GM18505 (cell line): Measurements from ENCODE around the gene FAAP100.

Source experiments
- ATAC-seq: cut with Tn5 transposase; IDR thresholded peaks from one replicate; pipeline ENCODE4 v1.9.1; 2021; ENCODE audit not compliant: unreplicated experiment
- POLR2A ChIP-seq: IDR thresholded peaks from 4 replicates; pipeline ENCODE4 v1.6.1; 2011; ENCODE audit warnings: borderline replicate concordance; ENCODE audit not compliant: insufficient read depth, insufficient read length; ENCODE audit errors: extremely low read depth

FAAP100 gene

DNA sequence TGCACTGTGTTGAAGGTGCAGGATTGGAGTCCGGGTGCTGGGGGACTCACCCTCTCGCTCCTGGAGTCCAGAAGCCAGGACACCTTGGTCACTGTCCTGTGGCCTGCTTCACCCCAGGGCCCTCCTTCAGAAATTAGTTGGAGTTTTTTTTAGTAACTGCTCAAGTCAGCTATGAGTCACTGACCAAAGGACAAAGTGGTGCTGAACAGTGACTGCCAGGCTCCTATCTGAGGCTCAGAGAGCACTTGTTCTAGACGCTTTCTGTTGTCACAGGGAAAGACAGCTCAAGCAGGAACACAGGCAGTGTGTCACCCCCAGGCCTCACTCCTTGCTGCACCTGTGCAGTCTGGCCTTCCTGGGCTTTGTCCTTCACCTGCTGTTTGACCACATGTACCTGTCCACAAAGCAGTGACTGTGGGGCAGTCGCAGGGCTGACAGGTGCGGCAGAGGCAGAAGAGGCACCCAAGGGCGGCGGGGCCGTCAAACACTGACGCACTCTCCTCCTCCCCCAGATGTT lies 4.1 kb upstream of the FAAP100 start:
- ATAC-seq = no peak
- peak; percentile 12 for TF ChIP-seq POLR2A

- TF ChIP-seq POLR2A = no peak
- no peak for ATAC-seq
These were observed 1.5 kb upstream of the FAAP100 start for GRCh38 chr17:81553616-81554181.

DNA sequence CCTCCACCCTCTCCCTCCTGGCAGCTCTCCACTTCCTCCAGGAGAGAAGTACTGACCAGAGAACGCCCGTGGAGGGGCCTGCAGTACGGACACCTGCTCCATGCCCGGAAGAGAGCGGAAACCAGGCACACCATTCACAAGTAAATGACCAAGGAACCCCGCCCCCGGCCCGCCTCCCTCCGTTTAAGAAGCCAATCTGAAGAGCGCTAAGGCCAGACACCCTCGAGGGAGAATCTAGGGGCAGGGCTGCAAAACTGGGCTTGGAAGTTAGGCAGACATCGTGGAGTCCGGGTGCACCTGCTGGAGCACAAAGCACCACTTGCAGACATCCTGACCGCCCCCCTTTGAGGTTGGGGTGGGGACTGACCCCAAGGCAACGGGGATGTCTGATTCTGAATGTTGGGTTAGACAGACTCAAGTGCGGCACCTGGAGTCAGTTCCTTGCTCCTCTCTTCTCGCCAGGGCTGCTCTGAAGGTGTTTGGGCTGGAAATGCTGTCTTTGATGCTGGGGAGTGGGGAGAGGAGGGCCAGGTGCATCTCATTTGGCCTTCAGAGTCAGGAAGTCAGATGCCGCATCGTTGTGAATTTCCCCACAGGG lies 964 bp upstream of the FAAP100 start:
- peak; percentile 38 for ATAC-seq
- peak; percentile 44 for TF ChIP-seq POLR2A

- ATAC-seq = peak; percentile 23
- TF ChIP-seq POLR2A = no peak
These were observed 502 bp downstream of the FAAP100 start for GRCh38 chr17:81551458-81552243.

DNA sequence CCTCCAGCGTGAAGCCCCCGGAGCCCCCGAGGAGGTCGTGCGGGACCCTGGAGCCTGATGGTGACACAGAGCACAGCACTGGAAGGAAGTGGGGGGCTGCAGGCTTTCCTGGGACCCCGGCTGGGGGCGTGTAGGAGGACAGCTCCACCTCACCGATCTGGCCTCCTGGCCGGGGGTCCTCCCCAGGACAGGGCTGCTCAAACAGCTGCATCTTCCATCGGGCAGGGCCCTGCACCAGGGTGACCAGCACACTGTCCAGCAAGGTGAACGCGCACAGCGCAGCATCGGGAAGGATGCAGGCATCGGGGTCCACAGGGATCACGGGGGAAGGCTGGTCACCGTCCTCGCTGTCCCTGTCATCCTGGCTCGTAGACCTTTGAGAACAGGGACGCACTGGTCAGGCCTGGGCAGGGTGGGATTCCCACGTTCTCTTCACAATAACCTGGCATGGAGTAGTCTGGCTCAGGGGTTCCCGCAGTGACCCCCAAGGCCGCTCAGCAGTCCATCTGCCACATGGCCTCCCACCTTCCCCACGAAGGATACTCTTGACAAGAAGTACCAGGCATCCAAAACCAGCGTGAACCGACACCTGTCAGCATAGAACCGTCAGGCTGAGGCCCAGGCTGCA lies 1.2 kb downstream of the FAAP100 start:
- no peak for ATAC-seq
- no peak for TF ChIP-seq POLR2A

DNA sequence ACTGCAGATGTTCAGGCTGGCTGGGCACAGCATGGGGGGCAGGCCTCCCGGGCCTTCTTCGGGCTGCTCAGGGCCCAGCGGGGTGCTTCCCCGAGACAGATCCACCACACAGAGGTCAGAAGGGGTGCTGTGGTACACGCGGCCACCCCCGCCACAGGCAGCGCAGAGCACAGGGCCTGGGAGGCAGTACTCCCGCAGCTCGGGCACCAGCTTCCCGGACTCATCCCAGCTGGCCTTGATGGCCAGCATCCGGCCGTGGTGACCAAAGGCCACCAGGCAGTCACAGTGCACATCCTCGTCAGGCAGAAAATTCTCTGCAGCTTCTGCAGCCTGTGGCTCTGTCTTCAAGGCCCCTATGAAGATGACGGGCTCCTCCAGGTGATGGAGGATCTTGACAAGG lies 1.9 kb downstream of the FAAP100 start:
- ATAC-seq = no peak
- TF ChIP-seq POLR2A = no peak

DNA sequence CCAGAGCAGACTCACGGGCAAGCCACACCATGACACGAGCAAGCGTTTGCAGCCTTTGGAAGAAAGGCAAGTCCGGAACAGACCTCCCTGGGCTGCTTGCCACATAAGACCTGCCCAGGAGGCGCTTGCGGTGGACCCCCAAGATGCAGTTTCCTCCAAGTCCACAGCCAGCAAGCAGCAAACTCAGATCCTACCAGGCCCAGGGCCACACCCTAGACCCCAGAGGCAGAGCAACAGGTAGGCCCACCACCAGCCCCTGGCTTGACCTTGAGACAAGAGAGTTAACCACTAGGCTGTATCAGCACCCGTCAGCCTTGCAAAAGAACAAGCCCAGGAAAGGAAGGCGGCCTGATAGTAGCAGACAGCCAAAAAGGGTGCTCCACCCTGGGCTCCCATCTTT lies 2.3 kb downstream of the FAAP100 start:
- ATAC-seq = no peak
- no peak for TF ChIP-seq POLR2A

DNA sequence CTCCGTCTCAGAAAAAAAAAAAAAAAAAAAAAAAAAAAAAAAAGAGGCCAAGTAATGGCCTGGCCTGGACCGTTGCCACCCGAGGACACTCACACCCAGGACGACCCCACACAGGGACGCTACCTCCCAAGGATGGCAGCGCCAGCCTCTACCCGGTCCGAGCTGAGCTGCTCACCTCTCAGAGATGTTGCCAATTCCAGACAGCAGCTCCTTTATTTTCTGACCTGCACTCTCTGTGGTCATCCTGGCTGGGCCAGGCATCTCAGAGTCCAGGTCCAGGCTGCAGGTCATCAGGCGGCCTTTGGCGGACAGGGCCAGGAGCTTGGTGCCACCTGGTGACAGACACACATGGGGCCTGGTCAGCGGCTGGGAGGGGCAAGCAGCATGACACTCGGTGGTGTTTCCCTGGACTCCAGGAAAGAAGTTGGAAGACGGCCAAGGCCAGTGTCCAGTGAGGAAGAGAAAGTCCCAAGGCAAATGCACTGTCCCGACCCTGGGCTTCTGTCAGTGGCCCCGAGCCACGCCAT lies 3.1 kb downstream of the FAAP100 start:
- no peak for ATAC-seq
- TF ChIP-seq POLR2A = no peak

DNA sequence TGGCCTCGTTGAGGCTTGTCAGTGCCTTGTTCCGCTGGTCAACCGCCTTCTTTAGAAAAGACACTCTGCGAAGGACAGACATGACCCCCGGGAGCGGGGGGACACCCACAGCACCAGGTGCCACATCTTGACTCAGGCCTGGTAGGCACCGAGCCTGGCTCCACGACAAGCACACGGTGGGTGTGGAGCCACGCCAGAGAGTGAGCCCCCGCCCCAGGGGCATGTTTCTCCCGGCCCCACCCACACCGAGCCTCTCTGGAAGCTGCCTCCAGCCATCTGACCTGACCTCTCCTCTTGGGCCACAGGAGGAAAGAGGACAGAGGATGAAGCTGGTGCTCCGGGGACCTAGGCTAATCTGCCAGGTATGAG lies 4.6 kb downstream of the FAAP100 start:
- ATAC-seq = no peak
- TF ChIP-seq POLR2A = no peak

- no peak for TF ChIP-seq POLR2A
- no peak for ATAC-seq
These were observed 5.1 kb downstream of the FAAP100 start for GRCh38 chr17:81546906-81547613.

GRCh38 chr17:81545160-81545949 lies 6.8 kb downstream of the FAAP100 start:
- no peak for ATAC-seq
- TF ChIP-seq POLR2A = no peak
